Psoas muscle (tissue), 8 donors: ENCODE results near the gene MAP2K2. TPM values are rescaled to one million over a fixed set of nuclear protein-coding genes. Genes with fewer than 3 reads are reported as not detected.

Experiments
- ATAC-seq, 4 donors: fragments of 200-7000 bp; cut with Tn5 transposase; one replicate each; pipeline ENCODE4 v1.9.1; 2020; ENCODE audit warnings: moderate library complexity in 3 of 4, mild to moderate bottlenecking in 2 of 4
- DNase-seq, 2 donors: peaks; one replicate each; pipeline ENCODE4 v3.0.0-alpha.2; 2020
- H3K27ac ChIP-seq: fragments of 200-600 bp; one replicate; pipeline ENCODE4 v1.8.0; 2022
- H3K27me3 ChIP-seq, 3 donors: fragments of 200-600 bp in 1 of 3; one replicate each; pipeline versions ENCODE4 v1.6.1 to v1.8.0; 2013 to 2022; ENCODE audit warnings: low read length in 2 of 3, mild to moderate bottlenecking in 2 of 3, moderate library complexity in 1 of 3; ENCODE audit not compliant: insufficient read depth in 3 of 3
- H3K36me3 ChIP-seq, 2 donors: fragments of 200-600 bp in 1 of 2; one replicate each; pipeline versions ENCODE4 v1.6.1 to v1.8.0; 2013 to 2022; ENCODE audit warnings: low read depth in 1 of 2, mild to moderate bottlenecking in 1 of 2, moderate library complexity in 1 of 2; ENCODE audit not compliant: insufficient read depth in 1 of 2
- H3K4me1 ChIP-seq: fragments of 200-600 bp; one replicate; pipeline ENCODE4 v1.8.0; 2022
- H3K4me3 ChIP-seq: fragments of 200-600 bp; one replicate; pipeline ENCODE4 v1.8.0; 2022; ENCODE audit warnings: mild to moderate bottlenecking
- H3K9me3 ChIP-seq: fragments of 200-600 bp; one replicate; pipeline ENCODE4 v1.8.0; 2022
- WGBS, 3 donors: extraction: QIAGEN DNeasy Blood & Tissue Kit; methylation state at CpG; one replicate each; pipeline versions ENCODE4 v1.1.6 to v1.1.7; 2013; 5-methylcytosine and 5-hydroxymethylcytosine counted together
- intact Hi-C, 2 donors: fragments of 100-400 bp; cut with DNase I; formaldehyde crosslinking; loops; one replicate each; pipeline versions ENCODE4 v1.11.0 to v1.14.2; 2022
- polyA plus RNA-seq, 3 donors: library from polyadenylated mRNA; stranded (reverse); fragments of 200-250 nt; gene quantifications; one replicate each; pipeline ENCODE4 v1.2.3, GENCODE V29; 2013
- total RNA-seq, 4 donors: library from RNA; stranded (reverse); fragmentation: NEBNext Ultra II Directional in 2 of 4; extraction: Animal tissue kit (Norgen Biotek cat#: 25700) in 2 of 4; gene quantifications; one replicate each; pipeline versions ENCODE4 v1.2.1 to v1.2.4, GENCODE V29; 2021 to 2023
- TF ChIP-seq, protein P1 (sequence below): fragments of 200-600 bp; IDR thresholded peaks from one replicate; pipeline ENCODE4 v1.8.0; 2022; ENCODE audit warnings: antibody characterized with exemption
- donor health status: healthy with polysubstance abuse.
- donor health status: DM: no; HTN: no; CAD: no; lungs with moderate emphysema.
- donor health status: Bipolar disorder and iron deficiency.
- donor health status: healthy.
- donor health status: DM: yes; HTN: yes; CAD: no.
- donor health status: DM: no; HTN: no; CAD: no.
- donor health status: DM: no; HTN: no; CAD: no.
- donor health status: DM: yes; HTN: yes; CAD: no.

The MAP2K2 gene
- total and polyA plus RNA-seq, 7 donors: 136 to 290 (median 189) TPM

DNA sequence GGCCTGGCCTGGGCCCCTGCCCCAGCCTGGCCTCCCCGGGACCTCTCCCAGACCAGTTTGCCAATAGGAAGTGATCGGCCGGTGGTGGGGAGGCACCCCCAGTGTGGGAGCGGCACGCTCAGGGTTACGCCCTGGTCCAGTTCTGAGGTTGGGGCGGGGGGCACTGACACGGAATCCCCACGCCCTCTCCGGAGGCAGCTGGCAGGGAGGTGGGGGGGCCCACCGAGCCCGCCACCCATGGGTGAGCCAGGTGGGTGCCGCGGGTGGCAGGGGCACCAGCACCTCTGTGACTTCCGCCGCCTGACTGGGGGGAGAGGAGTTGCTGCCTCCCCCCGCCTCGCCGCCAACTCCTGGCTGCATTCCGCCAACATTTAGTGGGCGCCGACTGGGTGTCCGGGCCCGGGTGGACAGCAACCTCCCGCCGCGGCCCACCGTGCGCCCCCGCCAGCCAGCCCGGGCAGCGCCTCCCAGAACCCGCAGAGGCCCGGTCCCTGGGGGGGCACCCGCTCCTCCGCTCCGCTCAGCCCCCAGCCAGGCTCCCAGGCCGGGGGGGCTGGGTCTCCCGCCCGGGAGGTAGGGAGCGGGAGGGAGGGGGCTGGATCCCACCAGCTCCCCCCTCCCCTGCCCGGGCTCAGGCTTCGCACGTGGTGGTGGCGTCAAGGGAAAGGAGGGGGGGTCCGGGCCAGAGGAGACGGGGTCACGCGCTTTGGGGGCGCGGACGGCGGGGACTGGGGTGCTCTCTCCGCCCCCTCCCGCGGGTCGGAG, 59.2 kb downstream of the MAP2K2 start:
- intact Hi-C loops: loop anchor here (5.0 kb wide), 4 partner anchors 48 to 82 kb away; partner anchors contain the start of genes MAP2K2 (in 1 of the 2) and PIAS4 (in 1 of the 2)
- peak overlapping the region; percentile 96 for H3K27ac ChIP-seq
- TF ChIP-seq, protein P1, sequence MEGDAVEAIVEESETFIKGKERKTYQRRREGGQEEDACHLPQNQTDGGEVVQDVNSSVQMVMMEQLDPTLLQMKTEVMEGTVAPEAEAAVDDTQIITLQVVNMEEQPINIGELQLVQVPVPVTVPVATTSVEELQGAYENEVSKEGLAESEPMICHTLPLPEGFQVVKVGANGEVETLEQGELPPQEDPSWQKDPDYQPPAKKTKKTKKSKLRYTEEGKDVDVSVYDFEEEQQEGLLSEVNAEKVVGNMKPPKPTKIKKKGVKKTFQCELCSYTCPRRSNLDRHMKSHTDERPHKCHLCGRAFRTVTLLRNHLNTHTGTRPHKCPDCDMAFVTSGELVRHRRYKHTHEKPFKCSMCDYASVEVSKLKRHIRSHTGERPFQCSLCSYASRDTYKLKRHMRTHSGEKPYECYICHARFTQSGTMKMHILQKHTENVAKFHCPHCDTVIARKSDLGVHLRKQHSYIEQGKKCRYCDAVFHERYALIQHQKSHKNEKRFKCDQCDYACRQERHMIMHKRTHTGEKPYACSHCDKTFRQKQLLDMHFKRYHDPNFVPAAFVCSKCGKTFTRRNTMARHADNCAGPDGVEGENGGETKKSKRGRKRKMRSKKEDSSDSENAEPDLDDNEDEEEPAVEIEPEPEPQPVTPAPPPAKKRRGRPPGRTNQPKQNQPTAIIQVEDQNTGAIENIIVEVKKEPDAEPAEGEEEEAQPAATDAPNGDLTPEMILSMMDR: no peak
- DNase-seq (peak; percentile 73 to 85), ATAC-seq (peak in 3 of 4 donors; percentile 5 to 9 (median 8))
- H3K36me3 ChIP-seq: no peaks in the 10 kb centered on the region
- H3K4me1 ChIP-seq: peaks cover 45% of the 10 kb centered on the region
- peak overlapping the region; percentile 97 for H3K4me3 ChIP-seq
- no peaks in the 10 kb centered on the region for H3K9me3 ChIP-seq
- H3K27me3 ChIP-seq: no peaks in the 10 kb centered on the region
- 1 to 7% (median 1%) methylated on average over 18 to 57 of the region's 57 CpGs for WGBS, 3 donors

DNA sequence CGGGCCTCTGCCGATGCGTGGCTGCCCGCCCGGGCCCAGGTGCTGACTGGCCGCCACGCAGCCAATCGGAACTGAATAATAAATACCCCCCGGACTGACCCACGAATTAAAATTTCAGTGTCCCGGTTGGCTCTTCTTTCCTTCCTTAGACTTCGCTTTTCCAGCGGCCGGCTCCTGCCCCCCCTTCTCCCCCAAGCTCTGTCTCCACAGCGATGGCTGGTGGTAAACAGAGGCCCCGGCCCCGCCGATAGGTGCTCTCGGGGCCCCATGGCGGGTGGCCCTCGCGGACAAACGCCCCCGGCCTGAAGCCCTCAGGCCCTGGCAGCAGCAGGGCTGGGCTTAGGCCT, 59.8 kb downstream of the MAP2K2 start:
- intact Hi-C loops: loop anchor here in 1 of 2 donors (5.0 kb wide), 2 partner anchors 57 to 82 kb away; partner anchors contain the start of gene PIAS4
- Histone ChIP-seq H3K4me1 (peaks cover 51% of the 10 kb centered on the region), H3K4me3 (peak overlapping the region; percentile 97), H3K36me3 (no peaks in the 10 kb centered on the region), H3K27ac (peak overlapping the region; percentile 96), H3K27me3 (no peaks in the 10 kb centered on the region), H3K9me3 (no peaks in the 10 kb centered on the region)
- 2 to 7% (median 4%) methylated on average over 19 to 24 of the region's 24 CpGs for WGBS, 3 donors
- TF ChIP-seq, protein P1: no peak
- peak; percentile 50 to 72 for DNase-seq
- peak in 1 of 4 donors; percentile 0 for ATAC-seq

DNA sequence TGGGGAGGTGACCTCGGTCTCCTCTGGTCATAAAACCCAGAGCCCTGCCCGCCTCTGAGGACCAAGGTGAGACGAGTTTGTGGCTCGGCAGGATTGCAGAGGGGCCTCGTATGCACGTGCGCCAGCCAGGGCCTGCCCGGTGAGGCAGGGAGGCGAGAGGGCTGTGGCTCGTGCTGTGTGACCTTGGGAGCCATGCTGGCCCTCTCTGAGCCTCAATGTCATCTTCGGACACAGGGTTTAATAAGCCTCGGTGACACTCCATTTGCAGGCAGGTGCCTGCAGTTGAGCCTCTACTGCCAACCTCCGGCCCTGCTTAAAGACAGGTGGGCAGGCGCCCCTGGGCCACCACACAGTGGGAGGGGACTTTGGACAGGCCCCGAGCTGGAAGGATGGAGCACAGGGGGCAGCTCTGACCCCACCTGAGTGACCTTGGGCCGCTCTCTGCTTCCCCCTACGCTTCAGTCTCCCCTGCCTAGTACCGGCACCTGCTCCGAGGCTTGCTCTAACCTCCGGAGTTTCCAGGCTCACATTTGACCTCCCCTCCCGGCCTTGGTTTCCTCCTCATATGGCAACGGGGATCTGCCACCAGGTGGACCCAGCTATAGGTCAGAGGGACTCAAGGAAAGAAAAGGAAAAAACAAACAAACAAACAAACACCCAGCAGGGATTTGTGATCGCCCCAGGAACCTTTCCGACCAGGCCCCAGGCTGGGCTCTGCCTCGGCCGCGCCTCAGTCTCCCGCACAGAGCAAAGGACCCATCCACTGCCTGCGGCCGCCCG, 60.4 kb downstream of the MAP2K2 start:
- peak; percentile 22 to 62 for DNase-seq

More for the DNA sequence above, 60.4 kb downstream of the MAP2K2 start:
- no peaks in the 10 kb centered on the region for H3K36me3 ChIP-seq
- H3K27ac ChIP-seq: peak overlapping the region; percentile 96
- no peaks in the 10 kb centered on the region for H3K27me3 ChIP-seq
- TF ChIP-seq, protein P1: no peak
- H3K9me3 ChIP-seq: no peaks in the 10 kb centered on the region
- 27 to 41% (median 28%) methylated on average over 31 of the region's 31 CpGs for WGBS, 3 donors
- H3K4me1 ChIP-seq: peaks cover 56% of the 10 kb centered on the region
- no peak for ATAC-seq
- peak overlapping the region; percentile 97 for H3K4me3 ChIP-seq
- intact Hi-C loops: loop anchor here in 1 of 2 donors (5.0 kb wide), 2 partner anchors 56 to 81 kb away; partner anchors contain the start of gene PIAS4
